ENCODE data around the gene GABRR2.

- TF ChIP-seq CTCF (IDR thresholded peaks at IDR 0.05): no peak
- TF ChIP-seq POLR2A (IDR thresholded peaks at IDR 0.05): no peak
Measured at GRCh38 chr6:89250239-89250638, 64.9 kb downstream of the GABRR2 start.

All from uterus (tissue), 2 donors.